ENCODE results near the gene KDM6A. TPM values are rescaled to one million over a fixed set of nuclear protein-coding genes. Genes with fewer than 3 reads are reported as not detected.
"Not testable (repeated sequence)": the region's sequence is repeated elsewhere in the genome, so short reads cannot be mapped to it uniquely, and the experiment has no call there.

The KDM6A gene
- total RNA-seq, 1 donor from 2014 or later = 28.4 TPM

- DNase-seq (ENCODE audit: low spot score) = no peak
Observed at GRCh38 chrX:45003085-45003484, 130.1 kb downstream of the KDM6A start.

- DNase-seq (ENCODE audit: low spot score) = no peak
Observed at GRCh38 chrX:45006002-45006800, 133.2 kb downstream of the KDM6A start.

GRCh38 chrX:45007598-45007997 lies 134.6 kb downstream of the KDM6A start:
- no peak for DNase-seq (ENCODE audit: low spot score)

GRCh38 chrX:45009371-45010000 lies 136.5 kb downstream of the KDM6A start:
- no peak for DNase-seq (ENCODE audit: low spot score)

GRCh38 chrX:45011131-45011530 lies 138.1 kb downstream of the KDM6A start:
- no peak for DNase-seq (ENCODE audit: low spot score)

GRCh38 chrX:45011597-45011996 lies 138.6 kb downstream of the KDM6A start:
- no peak for DNase-seq (ENCODE audit: low spot score)

- no peak for DNase-seq (ENCODE audit: low spot score)
Observed at GRCh38 chrX:45017946-45018345, 145.0 kb downstream of the KDM6A start.

GRCh38 chrX:45022150-45022549 lies 149.2 kb downstream of the KDM6A start:
- no peak for DNase-seq (ENCODE audit: low spot score)

GRCh38 chrX:45024501-45024900 lies 151.5 kb downstream of the KDM6A start:
- DNase-seq (ENCODE audit: low spot score) = no peak

- no peak for DNase-seq (ENCODE audit: low spot score)
Observed at GRCh38 chrX:45026036-45026435, 153.0 kb downstream of the KDM6A start.

- no peak for DNase-seq (ENCODE audit: low spot score)
Observed at GRCh38 chrX:45031830-45032378, 158.9 kb downstream of the KDM6A start.

GRCh38 chrX:45035071-45035470 lies 162.1 kb downstream of the KDM6A start:
- DNase-seq (ENCODE audit: low spot score) = no peak

- no peak for DNase-seq (ENCODE audit: low spot score)
Observed at GRCh38 chrX:45036161-45036560, 163.2 kb downstream of the KDM6A start.

GRCh38 chrX:45040137-45040536 lies 167.1 kb downstream of the KDM6A start:
- not testable (repeated sequence) for DNase-seq (ENCODE audit: low spot score)

- DNase-seq (ENCODE audit: low spot score) = no peak
Observed at GRCh38 chrX:45046417-45046816, 173.4 kb downstream of the KDM6A start.

GRCh38 chrX:45050558-45050957 lies 177.6 kb downstream of the KDM6A start:
- no peak for DNase-seq (ENCODE audit: low spot score)

- no peak for DNase-seq (ENCODE audit: low spot score)
Observed at GRCh38 chrX:45056428-45057145, 183.6 kb downstream of the KDM6A start.

- not testable (repeated sequence) for DNase-seq (ENCODE audit: low spot score)
Observed at GRCh38 chrX:45059906-45060305, 186.9 kb downstream of the KDM6A start.

- DNase-seq (ENCODE audit: low spot score) = no peak
Observed at GRCh38 chrX:45063319-45064095, 190.5 kb downstream of the KDM6A start.

- no peak for DNase-seq (ENCODE audit: low spot score)
Observed at GRCh38 chrX:45068569-45068968, 195.6 kb downstream of the KDM6A start.
